ENCODE data around the gene TRIB2. TPM values are rescaled to one million over a fixed set of nuclear protein-coding genes. Genes with fewer than 3 reads are reported as not detected.

TRIB2 gene
- total RNA-seq, 1 donor from 2014 or later: 43.5 TPM

GRCh38 chr2:12737297-12737696 lies 20.6 kb downstream of the TRIB2 start:
- no peak for DNase-seq (ENCODE audit: extremely low read depth, low read depth, low spot score)

GRCh38 chr2:12737738-12738485 lies 21.2 kb downstream of the TRIB2 start:
- DNase-seq (ENCODE audit: extremely low read depth, low read depth, low spot score): no peak

DNA sequence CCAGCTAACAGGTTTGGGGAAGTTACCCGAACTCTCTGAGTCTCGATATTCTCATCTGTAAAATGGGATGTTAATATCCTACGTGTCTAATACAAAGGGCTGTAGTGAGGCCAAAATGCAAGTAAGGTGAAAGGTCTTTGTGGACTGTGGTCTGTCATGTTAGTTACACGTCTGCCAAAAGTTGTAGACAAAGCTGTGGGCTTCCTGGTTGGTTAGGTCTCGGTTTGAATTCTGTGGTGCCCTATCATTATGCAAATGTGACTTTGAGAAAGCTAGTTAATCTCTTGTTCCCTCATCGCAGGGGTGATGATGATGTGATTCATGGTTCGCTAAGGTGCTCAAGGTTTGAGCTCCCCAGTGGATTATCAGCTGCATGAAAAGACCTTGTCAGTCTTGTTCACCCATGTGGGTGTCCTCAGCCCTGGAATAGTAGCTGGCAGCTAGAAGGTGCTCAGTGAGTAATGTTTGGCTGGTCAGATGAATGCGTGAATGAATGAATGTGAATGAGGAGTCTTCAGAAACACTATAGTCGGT lies 23.1 kb downstream of the TRIB2 start:
- DNase-seq (ENCODE audit: extremely low read depth, low read depth, low spot score): no peak

DNA sequence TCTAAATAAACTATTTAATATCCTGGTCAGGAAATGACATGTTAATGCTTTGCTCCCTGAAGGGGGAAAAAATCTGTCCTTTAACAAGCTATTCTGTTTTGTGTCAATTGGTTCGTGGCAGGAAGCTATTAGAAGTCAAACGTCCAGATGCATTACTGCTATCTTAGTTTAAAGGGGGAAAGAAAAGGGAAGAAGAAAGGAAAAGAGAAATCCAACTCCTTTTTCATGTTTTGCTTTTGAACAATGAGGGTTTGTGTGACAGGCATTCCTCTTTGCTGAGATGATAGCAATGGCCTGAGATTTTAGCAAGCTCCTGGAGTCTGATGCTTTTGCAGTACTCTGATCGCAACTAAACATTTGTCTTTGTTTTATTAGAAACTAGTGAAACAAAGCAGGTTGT lies 24.6 kb downstream of the TRIB2 start:
- DNase-seq (ENCODE audit: extremely low read depth, low read depth, low spot score): no peak

DNA sequence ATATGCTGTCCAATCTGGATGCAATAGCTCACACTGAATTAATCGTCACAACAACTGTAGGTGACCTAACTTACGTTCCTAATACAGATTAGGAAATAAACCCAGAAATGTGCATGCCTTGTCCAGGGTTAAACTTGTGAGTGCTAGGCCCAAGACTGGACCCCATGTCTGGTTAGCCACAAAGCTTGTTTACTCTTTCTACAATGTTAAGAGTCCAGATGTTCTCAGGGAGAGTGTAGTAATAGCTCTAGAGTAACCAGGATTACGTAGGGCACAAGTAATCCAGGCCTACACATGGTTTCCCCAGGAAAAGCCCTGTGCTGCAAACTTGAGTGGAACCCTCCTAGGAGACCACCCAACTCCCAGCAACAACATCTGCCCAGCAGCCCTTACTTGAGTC lies 26.2 kb downstream of the TRIB2 start:
- no peak for DNase-seq (ENCODE audit: extremely low read depth, low read depth, low spot score)

DNA sequence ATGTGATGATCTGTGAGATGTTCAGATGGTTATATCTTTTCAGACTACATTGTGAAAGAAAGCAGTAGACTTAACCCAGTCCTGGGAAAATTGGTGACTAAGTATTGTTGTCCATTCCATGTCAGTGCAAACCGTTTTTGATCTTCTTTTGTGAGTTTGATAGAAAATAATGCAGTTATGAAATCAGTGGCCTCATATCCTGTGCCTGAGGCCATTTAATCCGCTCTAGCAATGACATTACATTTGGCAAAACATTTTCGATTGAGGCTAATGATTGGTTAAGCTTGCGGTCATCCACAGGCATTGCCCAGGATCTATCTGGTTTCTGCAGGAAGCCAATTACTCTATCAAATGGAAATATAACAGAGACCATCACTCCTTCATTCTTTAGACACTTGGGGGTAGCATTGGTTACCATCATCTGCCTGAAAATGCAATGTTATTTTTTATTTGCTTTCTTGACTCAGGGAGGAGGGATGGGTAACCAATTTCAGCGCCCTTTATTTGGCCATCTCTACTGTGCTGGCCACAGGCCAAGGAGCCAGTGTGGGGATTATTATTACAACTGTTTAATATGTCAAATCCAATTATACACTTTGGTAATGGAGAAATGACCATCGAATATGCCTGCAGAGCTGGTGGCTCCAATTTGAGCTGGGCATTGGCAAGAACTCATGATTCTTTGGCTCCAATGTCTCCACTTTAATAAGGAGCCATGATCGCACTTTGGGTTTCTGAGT lies 33.6 kb downstream of the TRIB2 start:
- no peak for DNase-seq (ENCODE audit: extremely low read depth, low read depth, low spot score)

GRCh38 chr2:12754643-12755042 lies 37.9 kb downstream of the TRIB2 start:
- DNase-seq (ENCODE audit: extremely low read depth, low read depth, low spot score): no peak

- DNase-seq (ENCODE audit: extremely low read depth, low read depth, low spot score): no peak
Observed at GRCh38 chr2:12755384-12755783, 38.6 kb downstream of the TRIB2 start.

GRCh38 chr2:12759248-12759647 lies 42.5 kb downstream of the TRIB2 start:
- DNase-seq (ENCODE audit: extremely low read depth, low read depth, low spot score): no peak

DNA sequence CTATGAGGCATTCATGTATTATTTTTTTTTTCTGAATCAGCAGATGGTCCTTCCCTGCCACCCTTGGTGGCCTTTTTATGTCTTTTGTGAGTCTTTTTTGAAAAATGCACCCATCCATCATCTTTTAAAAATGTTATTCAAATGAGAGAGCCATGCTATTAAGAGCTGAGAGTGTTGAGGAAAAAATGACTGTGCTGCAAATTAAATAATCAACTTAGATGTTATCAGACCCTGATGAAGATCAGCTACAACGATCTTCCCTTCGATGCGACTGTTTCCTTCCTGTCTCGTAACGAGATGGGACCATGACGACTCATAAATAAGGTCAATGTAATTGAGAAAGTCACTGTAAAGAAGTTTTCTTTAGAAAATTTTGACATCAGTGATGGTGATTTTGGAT lies 44.4 kb downstream of the TRIB2 start:
- DNase-seq (ENCODE audit: extremely low read depth, low read depth, low spot score): no peak

- DNase-seq (ENCODE audit: extremely low read depth, low read depth, low spot score): no peak
Observed at GRCh38 chr2:12762337-12762736, 45.6 kb downstream of the TRIB2 start.

- no peak for DNase-seq (ENCODE audit: extremely low read depth, low read depth, low spot score)
Observed at GRCh38 chr2:12762976-12763375, 46.2 kb downstream of the TRIB2 start.

DNA sequence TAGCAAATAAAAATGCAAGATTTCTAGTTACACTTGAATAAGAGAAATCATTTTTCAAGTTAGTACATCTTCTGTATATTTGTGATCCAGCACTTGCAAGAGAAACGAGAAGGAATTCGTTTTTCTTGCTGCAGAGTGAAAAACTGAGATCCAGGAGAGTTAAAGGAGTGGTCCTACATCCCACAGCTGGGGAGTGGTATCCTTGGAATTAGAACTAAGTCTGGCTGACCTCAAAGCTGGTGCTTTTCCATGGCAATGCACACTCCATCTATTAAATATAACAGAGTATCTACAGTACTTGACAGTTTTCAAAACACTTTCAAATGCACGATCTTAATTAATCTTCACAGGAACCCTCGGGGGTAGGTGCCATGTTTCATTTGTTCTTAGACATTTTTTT lies 46.8 kb downstream of the TRIB2 start:
- DNase-seq (ENCODE audit: extremely low read depth, low read depth, low spot score): no peak

GRCh38 chr2:12764075-12764730 lies 47.5 kb downstream of the TRIB2 start:
- DNase-seq (ENCODE audit: extremely low read depth, low read depth, low spot score): no peak

DNA sequence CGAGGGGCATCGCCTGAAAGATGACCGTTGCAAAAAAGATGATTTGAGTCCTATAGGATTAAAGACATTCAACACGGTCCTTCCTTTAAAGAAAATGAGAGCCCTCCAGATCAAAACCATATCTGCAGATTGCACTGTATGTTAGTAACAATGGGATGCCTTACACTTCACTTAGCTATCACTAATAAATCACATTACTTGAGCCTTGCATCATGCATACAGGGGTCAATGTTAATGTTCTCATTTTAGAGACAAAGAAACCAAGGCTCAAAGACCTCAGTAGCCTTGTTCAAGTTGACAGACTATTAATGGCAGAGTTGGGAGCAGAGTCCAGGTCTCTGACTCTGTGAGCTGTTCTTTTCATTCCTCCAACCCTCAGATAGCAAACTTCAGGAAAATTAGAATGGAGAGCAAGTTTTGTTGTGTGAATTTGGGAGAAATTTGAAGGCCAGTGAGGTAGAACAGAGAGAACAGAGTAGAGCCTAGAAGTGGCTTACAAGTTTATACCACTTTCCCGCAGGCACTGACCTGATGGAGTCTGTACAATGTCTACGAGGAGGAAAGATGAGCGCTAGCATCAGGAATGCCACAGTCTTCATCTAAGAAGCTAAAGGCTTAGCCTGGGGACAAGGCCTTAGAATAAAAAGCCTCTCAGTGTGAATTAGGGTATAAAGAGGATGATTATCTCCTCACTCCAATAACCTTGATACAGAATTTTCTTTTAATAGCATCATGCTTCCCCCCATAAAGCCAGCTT lies 48.3 kb downstream of the TRIB2 start:
- DNase-seq (ENCODE audit: extremely low read depth, low read depth, low spot score): no peak

DNA sequence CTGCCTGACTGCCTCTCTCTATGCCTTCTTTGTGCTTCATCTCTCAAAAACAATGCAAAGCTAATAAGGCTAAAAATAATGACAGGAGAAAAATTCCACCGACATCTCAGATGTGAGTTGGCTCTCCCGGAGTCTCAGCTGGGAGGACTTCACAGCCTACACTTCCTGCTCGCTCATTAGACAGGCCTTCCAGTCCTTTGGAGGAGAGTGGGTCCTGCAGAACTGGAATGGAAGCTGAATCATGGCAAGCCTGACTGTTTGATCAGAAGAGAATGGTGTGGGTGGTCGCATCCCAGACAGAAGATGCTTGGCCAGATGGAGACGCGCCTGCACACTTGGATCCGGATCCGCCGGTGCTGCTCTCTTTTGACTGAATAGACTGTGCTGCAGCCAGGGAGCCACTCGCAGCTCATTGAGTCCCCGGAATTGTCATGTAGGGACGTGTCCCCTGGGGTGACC lies 49.7 kb downstream of the TRIB2 start:
- no peak for DNase-seq (ENCODE audit: extremely low read depth, low read depth, low spot score)

DNA sequence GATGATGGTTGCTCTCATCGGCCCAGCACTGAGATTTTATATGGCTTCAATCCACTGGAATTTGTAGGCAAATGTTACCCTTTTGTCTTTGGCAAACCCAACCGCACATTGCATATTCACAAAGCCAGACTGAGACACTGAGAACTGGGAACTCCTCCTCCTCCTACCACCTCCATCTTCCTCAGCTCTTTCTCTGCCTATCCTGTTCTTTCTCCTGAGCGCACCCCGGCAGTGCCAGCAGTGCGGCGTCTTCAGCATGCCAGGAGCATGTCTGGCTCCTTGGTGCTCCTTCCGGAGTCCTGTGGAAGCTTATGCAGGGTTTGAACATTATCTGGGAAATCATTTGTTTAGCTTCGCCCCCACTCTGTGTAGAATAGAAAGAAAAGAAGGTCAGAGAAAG lies 50.8 kb downstream of the TRIB2 start:
- no peak for DNase-seq (ENCODE audit: extremely low read depth, low read depth, low spot score)

- no peak for DNase-seq (ENCODE audit: extremely low read depth, low read depth, low spot score)
Observed at GRCh38 chr2:12767996-12768624, 51.4 kb downstream of the TRIB2 start.

GRCh38 chr2:12769492-12770105 lies 52.9 kb downstream of the TRIB2 start:
- no peak for DNase-seq (ENCODE audit: extremely low read depth, low read depth, low spot score)

All from glomerular endothelial cell (primary cell).